Measurements from ENCODE around the gene PGS1. TPM values are rescaled to one million over a fixed set of nuclear protein-coding genes. Genes with fewer than 3 reads are reported as not detected.

PGS1 gene
- total RNA-seq, 4 donors from 2014 or later = 24.1 to 53.0 (median 38.8) TPM

GRCh38 chr17:78423961-78424675 lies 45.7 kb downstream of the PGS1 start:
- H3K4me3 ChIP-seq = no peak overlapping the region

GRCh38 chr17:78425429-78425828 lies 47.0 kb downstream of the PGS1 start:
- Histone ChIP-seq H3K36me3 (peaks cover 0 to 80% of the 10 kb centered on the region in 2 donors), H3K27me3 (no peaks in the 10 kb centered on the region), H3K4me1 (peaks cover 0 to 29% (median 7%) of the 10 kb centered on the region in 3 donors), H3K27ac (no peak overlapping the region), H3K4me3 (no peak overlapping the region), H3K9me3 (no peaks in the 10 kb centered on the region)
- 82% methylated on average over 8 of the region's 17 CpGs; no CpG with 5 or more reads in 1 of the 2 donors for WGBS, 2 donors (ENCODE audit: low coverage in 1 of 2)
- ATAC-seq = no peak
- TF ChIP-seq POLR2A (IDR thresholded peaks at IDR 0.05) (no peak), EP300 (IDR thresholded peaks at IDR 0.05) (no peak), POLR2AphosphoS5 (IDR thresholded peaks at IDR 0.05) (no peak), CTCF (IDR thresholded peaks at IDR 0.05) (no peak)

More at GRCh38 chr17:78423961-78424675, 45.7 kb downstream of the PGS1 start:
- TF ChIP-seq EP300 (IDR thresholded peaks at IDR 0.05) (no peak), CTCF (IDR thresholded peaks at IDR 0.05) (no peak), POLR2A (IDR thresholded peaks at IDR 0.05) (no peak), POLR2AphosphoS5 (IDR thresholded peaks at IDR 0.05) (no peak)
- H3K27ac ChIP-seq = no peak overlapping the region
- no peaks in the 10 kb centered on the region for H3K9me3 ChIP-seq
- H3K36me3 ChIP-seq = peaks cover 0 to 81% of the 10 kb centered on the region in 2 donors
- WGBS, 2 donors (ENCODE audit: low coverage in 1 of 2) = 50 to 76% methylated on average over 3 to 8 of the region's 18 CpGs
- H3K4me1 ChIP-seq = peaks cover 0 to 35% (median 7%) of the 10 kb centered on the region in 3 donors
- ATAC-seq = no peak
- H3K27me3 ChIP-seq = no peaks in the 10 kb centered on the region

DNA sequence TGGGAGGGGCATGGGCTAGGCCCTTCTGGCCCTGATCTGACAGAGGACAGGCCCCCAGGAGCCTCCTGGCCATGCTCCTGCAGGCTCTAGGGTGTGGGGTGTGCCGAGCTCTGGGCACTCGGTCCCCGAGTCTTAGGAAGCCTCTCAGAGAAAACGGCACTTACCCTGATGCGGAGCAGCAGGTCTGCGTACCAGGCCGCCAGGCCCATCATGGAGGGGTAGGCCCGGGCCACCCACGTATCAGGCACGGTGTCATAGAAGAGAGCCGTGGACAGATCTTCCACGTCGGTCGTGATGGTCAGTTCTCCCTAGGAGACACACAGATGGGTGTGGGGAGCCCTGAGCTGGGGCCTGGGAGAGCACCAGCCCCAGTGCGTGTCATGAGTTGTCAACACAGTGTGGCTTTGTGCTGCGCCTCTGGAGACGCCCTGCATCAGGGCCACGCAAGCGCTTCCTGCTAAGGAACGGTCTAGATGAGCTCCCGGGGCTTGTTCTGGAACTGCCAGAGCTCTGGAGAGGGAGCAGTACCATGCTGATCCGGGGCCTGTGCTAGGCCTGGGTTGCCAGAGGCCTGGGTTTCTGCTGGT lies 47.9 kb downstream of the PGS1 start:
- Histone ChIP-seq H3K27ac (no peak overlapping the region), H3K9me3 (no peaks in the 10 kb centered on the region), H3K27me3 (no peaks in the 10 kb centered on the region), H3K36me3 (peaks cover 0 to 72% of the 10 kb centered on the region in 2 donors), H3K4me3 (no peak overlapping the region), H3K4me1 (peaks cover 0 to 21% (median 6%) of the 10 kb centered on the region in 3 donors)
- WGBS, 2 donors (ENCODE audit: low coverage in 1 of 2) = 80% methylated on average over 1 of the region's 22 CpGs; no CpG with 5 or more reads in 1 of the 2 donors
- ATAC-seq = no peak
- TF ChIP-seq POLR2AphosphoS5 (IDR thresholded peaks at IDR 0.05) (no peak), POLR2A (IDR thresholded peaks at IDR 0.05) (no peak)

- H3K27me3 ChIP-seq = no peaks in the 10 kb centered on the region
- 85% methylated on average over 4 of the region's 11 CpGs; no CpG with 5 or more reads in 1 of the 2 donors for WGBS, 2 donors (ENCODE audit: low coverage in 1 of 2)
- no peak overlapping the region for H3K4me3 ChIP-seq
- no peak overlapping the region for H3K27ac ChIP-seq
- no peaks in the 10 kb centered on the region for H3K9me3 ChIP-seq
- TF ChIP-seq POLR2A (IDR thresholded peaks at IDR 0.05) (no peak), CTCF (IDR thresholded peaks at IDR 0.05) (no peak), EP300 (IDR thresholded peaks at IDR 0.05) (no peak), POLR2AphosphoS5 (IDR thresholded peaks at IDR 0.05) (no peak)
- H3K4me1 ChIP-seq = peaks cover 0 to 17% (median 6%) of the 10 kb centered on the region in 3 donors
- no peak for ATAC-seq
- peaks cover 0 to 67% of the 10 kb centered on the region in 2 donors for H3K36me3 ChIP-seq
Observed at GRCh38 chr17:78427140-78427539, 48.7 kb downstream of the PGS1 start.

GRCh38 chr17:78428025-78428575 lies 49.7 kb downstream of the PGS1 start:
- Histone ChIP-seq H3K4me1 (peaks cover 0 to 27% (median 10%) of the 10 kb centered on the region in 3 donors), H3K9me3 (no peaks in the 10 kb centered on the region), H3K36me3 (peaks cover 0 to 64% of the 10 kb centered on the region in 2 donors), H3K27ac (peak overlapping the region in 1 of 4 donors; percentile 19), H3K27me3 (no peaks in the 10 kb centered on the region), H3K4me3 (no peak overlapping the region)
- TF ChIP-seq CTCF (IDR thresholded peaks at IDR 0.05) (no peak), EP300 (IDR thresholded peaks at IDR 0.05) (no peak), POLR2AphosphoS5 (IDR thresholded peaks at IDR 0.05) (no peak), POLR2A (IDR thresholded peaks at IDR 0.05) (no peak)
- no peak for ATAC-seq
- WGBS, 2 donors (ENCODE audit: low coverage in 1 of 2) = 77 to 92% methylated on average over 5 to 15 of the region's 20 CpGs
